HG03558 (cell line): ENCODE results near the gene KCTD12.
"Not testable (repeated sequence)": the region's sequence is repeated elsewhere in the genome, so short reads cannot be mapped to it uniquely, and the experiment has no call there.

ENCODE experiments used
- ATAC-seq: cut with Tn5 transposase; IDR thresholded peaks from one replicate; pipeline ENCODE4 v1.9.1; 2021; ENCODE audit warnings: moderate number of reproducible peaks; ENCODE audit not compliant: unreplicated experiment; ENCODE audit errors: extremely low read depth

KCTD12 gene

DNA sequence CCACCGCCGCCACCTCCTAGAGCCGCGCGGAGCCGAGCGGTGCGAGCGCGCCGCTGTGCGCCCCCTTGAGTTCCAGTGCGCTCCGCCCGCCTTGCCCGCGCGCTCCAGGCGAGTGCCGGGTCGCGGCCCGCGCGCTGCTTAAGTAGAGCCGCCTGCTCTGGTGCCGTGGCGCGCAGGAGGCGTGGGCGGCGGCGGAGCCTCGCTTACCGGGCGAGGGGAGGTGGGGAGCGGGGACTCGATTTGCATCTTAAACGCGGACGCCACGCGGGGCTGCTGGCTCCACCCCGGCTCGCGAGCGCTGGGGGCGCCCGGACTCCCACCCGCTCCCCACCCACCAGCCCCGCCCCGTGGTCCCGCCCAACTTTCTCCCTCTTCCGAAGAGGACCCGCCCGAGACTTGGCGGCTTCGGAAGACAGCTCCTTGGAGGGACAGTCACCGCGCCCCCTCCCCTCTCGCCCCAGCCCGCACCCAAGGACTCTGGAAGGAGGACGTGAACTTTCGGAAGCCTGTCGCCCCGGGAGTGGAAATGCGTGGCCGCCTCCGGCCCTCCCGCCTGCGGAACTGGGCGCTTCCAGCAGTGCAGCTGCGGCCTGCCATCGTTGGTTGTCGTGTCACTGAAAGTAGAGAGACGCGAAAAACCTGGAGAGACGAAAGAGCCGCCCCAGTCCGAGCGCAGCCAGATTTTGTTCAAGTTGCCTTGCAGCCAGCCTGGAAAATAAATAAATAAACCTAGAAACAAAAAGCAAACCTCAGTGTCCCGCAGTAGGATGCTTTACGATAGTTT lies at the start of gene KCTD12:
KCTD12 (minus strand) TSS at position 114 of the 784 bp plus-strand sequence. CDS start 257 bp downstream, outside the sequence.
- peak; percentile 42 for ATAC-seq

DNA sequence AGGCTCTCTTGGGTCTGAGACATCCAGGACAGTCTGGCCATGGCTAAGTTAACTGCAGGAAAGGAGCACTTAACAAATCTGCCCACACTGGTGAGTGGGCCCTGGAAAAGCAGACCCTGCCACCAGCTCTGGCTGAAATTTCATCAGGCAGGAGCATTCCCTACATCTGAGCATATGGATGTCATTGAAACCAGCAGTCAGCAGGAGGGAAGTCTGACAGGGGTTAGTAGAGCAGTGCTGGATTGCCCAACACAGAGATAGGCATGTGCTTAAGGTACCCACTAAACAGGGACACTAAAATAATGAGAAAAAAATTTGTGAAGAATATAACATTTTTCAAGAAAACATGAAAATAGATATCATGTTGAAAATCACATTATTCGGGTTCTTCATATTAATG lies 48.5 kb upstream of the KCTD12 start:
- no peak for ATAC-seq

DNA sequence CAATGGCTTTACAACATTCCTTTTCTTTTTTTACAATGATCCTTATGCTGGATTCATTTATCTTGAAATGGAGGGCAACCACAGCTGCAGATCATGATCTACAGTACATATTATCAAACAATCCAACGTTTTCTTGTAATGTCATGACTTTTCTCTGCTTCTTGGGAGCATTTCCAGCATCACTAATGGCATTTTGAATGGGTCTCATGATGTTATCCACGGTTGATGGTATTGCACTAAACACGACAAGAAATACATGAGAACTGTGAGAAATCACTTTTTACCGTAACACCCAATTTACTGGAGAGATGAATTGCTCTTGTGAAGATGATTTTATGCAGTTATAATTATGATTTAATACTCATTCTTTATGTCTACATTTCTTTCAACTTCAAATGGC lies 45.9 kb upstream of the KCTD12 start:
- no peak for ATAC-seq

DNA sequence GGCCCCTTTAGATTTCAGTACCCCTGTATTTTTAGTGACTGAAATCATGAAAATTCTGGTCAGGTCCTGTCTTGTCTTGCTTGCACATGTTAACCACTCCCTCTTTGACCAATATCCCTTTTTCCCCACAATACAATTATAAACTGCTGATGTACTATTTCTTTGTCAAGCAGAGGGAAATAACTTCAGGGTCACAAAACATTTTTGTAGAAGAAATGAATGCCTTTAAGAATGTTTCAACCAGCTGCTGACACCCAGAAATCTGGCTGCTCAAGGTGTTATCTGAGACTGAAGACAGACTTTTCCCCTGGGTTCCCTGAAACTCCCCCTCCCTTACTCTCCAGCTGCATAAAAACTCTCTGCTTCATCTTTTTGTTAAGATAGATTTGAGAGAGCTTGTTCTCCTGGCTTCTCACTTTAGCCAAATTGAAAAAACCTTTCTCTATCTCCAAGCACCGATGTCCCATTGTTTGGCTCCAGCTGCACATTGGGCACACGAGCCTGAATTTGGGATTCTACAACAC lies 43.7 kb upstream of the KCTD12 start:
- no peak for ATAC-seq

DNA sequence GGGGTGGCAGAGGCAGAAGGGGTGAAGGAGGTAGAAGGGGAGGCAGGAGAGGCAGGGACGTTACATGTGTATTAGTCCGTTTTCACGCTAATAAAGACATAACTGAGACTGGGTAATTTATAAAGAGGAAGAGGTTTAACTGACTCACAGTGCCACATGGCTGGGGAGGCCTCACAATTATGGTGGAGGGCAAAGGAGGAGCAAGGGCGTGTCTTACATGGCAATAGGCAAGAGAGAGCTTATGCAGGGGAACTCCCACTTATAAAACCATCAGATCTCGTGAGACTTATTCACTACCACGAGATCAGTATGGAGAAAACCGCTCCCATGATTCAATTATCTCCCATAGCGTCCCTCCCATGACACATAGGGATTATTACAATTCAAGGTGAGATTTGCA lies 43.1 kb upstream of the KCTD12 start:
- ATAC-seq, result no peak

DNA sequence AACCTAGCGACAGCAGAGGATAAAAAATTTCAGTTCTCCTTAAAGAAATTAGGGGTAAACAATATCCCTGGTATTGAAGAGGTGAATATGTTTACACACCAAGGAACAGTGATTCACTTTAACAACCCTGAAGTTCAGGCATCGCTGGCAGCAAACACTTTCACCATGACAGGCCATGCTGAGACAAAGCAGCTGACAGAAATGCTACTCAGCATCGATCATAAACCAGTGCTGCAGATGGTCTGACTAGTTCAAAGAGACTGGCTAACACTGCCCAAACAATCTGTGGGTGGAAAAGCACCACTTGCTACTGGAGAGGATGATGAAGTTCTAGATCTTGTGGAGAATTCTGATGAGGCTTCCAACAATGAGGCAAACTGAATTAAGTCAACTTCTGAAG lies 42.3 kb upstream of the KCTD12 start:
- no peak for ATAC-seq

DNA sequence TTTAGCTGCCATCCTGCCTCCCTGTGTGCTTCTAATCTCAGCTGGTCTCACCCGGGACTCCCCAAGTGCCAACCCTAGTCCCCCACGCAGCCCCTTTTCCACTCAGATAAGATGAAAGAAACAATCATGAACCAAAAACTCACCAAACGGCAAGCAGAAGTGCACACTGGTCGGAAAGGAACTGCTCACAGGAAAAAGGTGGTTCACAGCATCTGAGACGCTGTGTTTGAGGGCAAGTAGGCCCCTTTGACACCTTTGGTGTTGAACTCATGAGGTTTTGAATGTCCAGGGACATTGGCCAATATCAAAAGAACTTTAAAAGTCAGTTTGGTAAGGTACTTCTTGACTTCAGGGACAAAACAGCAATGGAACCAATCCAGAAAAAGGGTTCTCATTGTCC lies 41.8 kb upstream of the KCTD12 start:
- ATAC-seq, result no peak

DNA sequence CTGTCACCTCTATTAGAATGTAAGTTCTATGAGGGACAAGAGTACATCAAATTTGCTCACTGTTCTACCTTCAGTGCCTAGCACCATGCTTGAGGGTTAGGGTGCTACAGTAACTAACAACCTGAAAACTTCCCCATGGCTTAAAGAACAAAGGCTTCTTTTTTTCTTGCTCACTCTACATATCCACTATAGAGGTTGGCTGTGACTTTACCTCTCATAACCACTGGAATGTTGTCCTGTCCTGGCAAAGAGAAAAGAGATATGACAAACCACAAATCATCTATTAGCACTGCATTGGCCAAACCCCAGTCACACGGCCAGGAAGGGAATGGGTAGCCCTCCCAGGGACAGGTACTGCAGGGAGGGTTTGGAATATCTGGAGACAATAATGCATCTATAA lies 38.9 kb upstream of the KCTD12 start:
- no peak for ATAC-seq

DNA sequence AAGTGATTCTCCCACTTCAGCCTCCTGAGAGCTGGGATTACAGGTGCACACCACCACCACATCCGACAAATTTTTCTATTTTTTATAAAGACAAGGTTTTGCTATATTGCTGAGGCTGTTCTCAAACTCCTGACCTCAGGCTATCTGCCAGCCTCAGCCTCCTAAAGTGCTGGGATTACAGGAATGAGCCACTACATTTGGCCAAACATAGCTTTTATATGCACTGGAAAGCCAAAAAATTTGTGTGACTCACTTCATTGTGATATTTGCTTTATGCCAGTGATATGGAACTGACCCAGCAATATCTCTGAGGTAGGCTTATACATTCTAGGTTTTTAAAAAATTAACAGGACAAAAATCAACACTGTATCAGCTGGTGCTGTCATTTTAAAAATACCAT lies 35.3 kb upstream of the KCTD12 start:
- no peak for ATAC-seq

DNA sequence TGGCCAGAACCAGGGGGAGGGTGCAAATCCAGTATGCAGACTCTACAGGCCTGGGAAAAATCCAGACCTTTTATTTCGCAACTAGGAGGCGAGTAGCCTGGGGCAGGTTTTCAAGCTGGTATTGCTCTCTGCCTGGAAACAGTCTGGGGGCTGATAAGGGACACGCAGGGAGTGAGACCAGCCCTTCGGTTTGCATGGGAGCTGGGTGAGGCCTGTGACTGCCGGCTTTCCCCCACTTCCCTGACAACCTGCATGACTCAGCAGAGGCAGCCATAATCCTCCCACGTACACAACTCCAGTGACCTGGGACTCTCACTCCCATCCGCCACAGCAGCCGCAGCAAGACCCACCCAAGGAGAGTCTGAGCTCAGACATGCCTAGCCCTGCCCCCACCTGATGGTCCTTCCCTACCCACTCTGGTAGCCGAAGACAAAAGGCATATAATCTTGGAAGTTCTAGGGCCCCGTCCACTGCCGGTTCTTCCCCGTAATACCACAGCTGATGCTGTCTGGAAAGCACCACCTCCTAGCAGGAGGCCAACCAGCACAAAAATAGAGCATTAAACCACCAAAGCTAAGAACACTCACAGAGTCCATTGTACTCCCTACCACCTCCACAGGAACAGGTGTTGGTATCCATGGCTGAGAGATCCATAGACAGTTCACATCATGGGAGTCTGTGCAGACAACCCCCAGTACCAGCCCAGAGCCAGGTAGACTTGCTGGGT lies 31.7 kb upstream of the KCTD12 start:
- not testable (repeated sequence) for ATAC-seq

DNA sequence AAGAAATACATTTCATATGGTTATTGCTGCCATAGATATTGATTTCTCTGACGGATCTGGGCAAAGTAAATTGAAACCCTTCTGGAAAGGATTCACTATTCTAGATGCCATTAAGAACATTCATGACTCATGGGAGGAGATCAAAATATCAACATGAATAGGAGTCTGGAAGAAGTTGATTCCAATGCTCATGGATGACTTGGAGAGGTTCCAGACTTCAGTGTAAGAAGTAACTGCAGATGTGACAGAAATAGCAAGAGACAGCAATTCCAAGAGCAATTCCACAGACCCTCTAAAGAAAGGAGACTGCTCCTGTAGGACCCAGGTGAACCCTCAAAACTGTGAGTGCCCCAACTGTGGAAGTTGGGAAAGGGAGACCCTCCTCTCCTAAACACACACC lies 30.9 kb upstream of the KCTD12 start:
- no peak for ATAC-seq

DNA sequence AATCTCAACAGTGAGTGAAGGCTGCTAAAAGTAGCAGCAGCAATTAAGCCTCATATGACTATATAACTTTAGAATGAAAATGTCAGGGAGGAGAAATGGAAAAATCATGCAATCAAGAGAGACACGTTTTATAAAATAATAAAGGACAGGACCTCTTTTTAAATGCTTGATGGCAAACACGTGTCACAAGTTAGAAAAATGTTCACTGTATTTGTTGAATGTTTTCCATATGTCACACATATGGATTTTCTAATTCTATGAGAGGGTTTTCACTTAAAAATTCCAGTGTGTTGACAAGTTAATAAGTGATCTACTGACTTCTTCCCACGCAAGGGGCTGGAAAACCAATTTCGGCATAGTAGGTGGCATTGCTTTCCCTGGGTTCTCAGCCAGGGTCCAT lies 27.7 kb upstream of the KCTD12 start:
- no peak for ATAC-seq

DNA sequence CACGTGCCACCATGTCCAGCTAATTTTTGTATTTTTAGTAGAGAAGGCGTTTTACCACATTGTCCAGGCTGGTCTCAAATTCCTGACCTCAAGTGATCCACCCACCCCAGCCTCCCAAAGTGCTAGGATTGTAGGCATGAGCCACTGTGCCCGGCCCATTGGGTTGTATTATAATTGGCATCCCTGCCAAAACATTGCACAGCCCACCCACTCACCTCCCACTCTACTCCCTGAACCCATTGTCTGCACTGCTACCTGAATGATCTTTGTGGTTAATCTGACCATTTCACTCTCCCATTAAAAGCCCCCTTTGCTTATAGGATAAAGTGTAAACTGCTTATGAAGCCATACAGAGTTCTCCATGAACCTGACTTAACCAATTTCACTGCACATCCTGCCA lies 26.3 kb upstream of the KCTD12 start:
- ATAC-seq, result no peak

DNA sequence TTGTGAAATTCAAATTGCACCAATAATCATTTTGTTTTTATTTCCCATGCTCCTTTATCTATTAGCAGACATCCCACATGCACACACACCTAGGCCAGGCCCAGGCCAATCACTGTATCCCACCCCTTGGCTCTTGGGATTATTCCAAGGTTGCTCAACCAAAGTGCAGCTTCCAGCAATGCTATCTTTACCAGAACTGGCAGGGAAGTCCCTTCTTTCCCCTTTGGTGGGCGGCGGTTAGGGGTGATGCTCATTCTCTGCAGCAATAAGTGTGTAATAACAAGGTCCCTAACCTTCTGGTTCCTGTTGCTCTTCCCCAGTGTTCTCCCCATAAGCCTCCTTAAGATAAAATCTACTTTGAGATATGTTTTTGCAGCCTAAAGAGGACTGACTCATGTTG lies 18.3 kb upstream of the KCTD12 start:
- no peak for ATAC-seq

DNA sequence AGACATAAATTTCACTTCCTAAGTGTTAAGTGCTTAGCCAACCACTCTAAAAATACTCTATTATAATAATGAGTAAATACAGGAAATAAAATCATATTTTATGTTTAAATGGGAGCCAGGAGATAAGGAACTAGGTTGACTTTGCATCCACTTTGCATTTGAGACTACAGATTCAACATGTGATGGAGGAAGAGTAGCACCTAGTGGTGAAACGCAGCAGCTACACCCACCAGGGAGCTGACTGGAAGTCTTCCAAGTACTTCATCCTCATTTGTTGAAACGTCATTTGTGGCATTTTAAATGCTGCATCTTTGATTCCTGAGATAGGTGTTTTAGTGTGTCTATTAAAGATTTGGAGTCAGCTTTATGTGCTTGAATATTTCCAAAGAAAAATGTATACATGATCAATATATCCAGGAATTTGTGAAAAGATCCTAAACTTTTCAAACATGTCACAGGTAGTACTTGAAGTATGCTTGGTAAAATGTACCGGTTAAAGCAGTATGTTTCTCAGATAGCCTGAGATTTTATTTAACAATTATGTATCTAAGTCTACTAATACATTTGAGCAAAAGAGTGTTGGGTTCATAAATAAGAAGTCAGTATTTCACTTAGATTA lies 17.4 kb upstream of the KCTD12 start:
- peak; percentile 96 for ATAC-seq

DNA sequence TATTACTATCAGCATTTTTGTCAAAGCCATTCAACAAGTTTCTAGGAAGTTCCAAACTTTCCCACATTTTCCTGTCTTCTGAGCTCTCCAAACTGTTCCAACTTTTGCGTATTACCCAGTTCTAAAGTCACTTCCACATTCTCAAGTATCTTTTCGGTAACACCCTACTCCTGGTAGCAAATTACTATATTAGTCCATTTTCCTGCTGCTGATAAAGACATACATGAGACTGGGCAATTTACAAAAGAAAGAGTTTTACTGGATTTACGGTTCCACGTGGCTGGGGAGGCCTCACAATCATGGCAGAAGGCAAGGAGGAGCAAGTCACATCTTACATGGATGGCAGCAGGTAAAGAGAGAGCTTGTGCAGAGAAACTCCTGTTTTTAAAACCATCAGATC lies 12.9 kb upstream of the KCTD12 start:
- not testable (repeated sequence) for ATAC-seq

DNA sequence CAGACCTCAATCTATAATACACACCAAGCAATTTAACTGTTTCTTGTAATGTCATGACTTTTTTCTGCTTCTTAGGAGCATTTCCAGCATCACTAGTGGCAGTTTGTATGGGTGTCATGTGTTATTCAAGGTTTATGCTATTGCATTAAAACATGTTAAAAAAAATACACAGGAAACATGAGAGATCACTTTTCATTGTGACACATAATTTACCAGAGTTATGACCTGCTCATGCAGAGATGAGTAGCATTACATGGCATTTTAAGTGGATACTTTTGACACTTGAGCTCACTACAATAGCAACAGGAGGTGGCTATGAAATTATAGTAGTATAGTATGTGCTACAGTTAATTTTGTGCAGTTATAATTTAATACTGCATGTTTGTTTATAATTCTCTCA lies 11.0 kb upstream of the KCTD12 start:
- ATAC-seq, result not testable (repeated sequence)

DNA sequence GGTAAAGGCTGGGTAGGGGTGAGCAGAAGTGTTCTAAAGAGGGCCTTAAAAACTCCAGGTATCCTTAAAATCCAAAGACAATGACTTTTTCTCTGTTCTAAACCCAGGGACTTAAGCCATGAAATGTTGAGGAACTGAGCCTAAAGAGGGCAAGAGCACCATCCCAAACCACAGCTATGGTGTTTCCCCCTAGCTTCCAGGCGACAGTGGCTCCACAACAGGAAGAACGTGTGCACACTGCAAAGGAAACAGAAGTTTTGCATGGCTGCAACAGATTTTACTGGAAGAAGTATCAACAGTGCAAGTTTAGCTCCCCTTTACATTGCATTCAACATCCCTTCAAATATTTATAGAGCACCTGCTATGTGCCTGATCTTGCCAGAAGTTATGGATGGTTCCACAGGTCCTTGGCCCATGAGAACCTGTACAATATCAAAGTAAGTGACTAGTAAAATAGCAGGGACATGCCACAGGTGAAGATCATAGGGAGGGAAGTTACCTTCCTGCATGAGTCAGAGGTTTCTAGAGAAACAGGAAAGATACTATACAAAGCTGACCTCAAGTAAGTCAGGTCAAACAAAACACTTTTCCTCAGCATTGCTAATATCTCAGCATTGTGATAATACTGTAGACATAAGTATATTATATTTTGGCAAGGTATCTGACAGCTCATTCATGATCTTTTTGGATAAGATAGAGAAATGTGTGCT lies 8.4 kb upstream of the KCTD12 start:
- ATAC-seq, result peak; percentile 56

DNA sequence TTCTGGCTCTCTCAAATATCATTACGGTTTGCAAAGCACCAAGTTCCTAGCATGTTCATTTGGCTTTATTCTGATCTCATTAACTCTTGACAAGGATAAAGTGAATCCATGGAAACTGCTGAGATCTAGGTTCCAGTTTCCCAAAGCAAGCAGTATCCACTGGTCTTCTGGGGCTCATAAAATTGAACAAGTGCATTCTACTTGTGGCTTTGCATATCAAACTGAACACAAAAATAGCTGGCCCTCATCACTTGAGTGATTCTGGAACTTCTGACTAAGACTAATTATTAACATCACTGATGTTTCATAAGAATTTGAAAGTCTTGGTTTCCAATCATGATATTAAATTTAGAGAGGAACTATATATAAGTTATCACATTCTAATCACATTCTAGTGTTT lies 6.3 kb upstream of the KCTD12 start:
- ATAC-seq, result no peak

DNA sequence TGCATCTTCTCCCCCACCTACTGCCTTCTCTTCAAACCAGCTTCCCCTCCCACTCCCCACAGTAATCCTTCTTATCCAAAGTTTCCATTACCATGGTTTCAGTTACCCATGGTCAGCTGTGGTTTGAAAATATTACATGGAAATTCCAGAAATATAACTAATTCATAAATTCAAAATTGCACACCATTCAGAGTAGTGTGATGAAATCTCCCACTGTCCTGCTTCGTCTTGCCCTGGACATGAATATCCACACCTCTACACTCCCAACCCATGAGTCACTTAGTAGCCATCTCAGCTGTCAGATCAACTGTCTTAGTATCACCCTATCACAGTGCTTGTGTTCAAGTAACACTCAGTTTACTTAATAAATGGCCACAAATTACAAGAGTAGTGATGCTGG lies 3.8 kb upstream of the KCTD12 start:
- no peak for ATAC-seq

DNA sequence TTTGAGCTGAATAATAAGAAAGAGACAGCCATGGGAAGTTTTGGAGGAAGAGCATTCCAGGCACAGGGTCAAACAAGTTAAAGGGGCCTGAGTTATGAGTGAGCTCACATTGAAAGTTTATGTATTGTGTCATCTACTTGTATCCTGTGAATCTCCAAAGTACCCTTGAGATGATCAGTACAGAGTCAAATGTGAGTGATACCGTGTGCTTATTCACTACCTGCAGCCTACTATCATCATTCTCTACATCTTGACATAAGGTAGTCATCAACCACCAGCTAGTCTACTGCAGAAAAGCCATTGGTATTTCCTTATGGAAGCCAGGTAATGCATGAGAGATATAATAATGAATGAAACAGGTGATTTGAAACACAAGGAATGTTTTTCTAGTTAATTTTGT lies 3.0 kb upstream of the KCTD12 start:
- ATAC-seq, result no peak
